GM19193 (cell line): ENCODE measurements around the gene THG1L.

Source experiments
- POLR2A ChIP-seq: IDR thresholded peaks from 4 replicates; pipeline ENCODE4 v1.6.1; 2011; ENCODE audit not compliant: insufficient read depth, insufficient read length; ENCODE audit errors: extremely low read depth

THG1L gene

GRCh38 chr5:157779221-157779620 is 48.0 kb downstream of the THG1L start:
- no peak for TF ChIP-seq POLR2A

- no peak for TF ChIP-seq POLR2A
These were observed 54.6 kb downstream of the THG1L start for GRCh38 chr5:157785801-157786200.
